GM23338 (cell line): ENCODE results near the gene SLC51B. TPM values are rescaled to one million over a fixed set of nuclear protein-coding genes. Genes with fewer than 3 reads are reported as not detected.

ENCODE experiments used
- ATAC-seq: fragments of 200-7000 bp; cut with Tn5 transposase; 3 replicates; pipeline ENCODE4 v1.9.1; 2020
- DNase-seq: peaks from one replicate; pipeline ENCODE4 v3.0.0-alpha.2; 2015; ENCODE audit warnings: low spot score
- H2AFZ ChIP-seq: fragments of 200-600 bp; sonication (generic); 2 replicates; pipeline ENCODE4 v1.8.0; 2016; ENCODE audit warnings: antibody characterized with exemption, mild to moderate bottlenecking, moderate library complexity
- H3F3A ChIP-seq: fragments of 200-600 bp; sonication (generic); replicated peaks from 2 replicates; pipeline ENCODE4 v1.8.0; 2017; ENCODE audit warnings: antibody characterized with exemption, mixed run types, low read depth
- H3K27ac ChIP-seq: fragments of 200-600 bp; sonication (generic); 2 replicates; pipeline ENCODE4 v1.6.1; 2016; ENCODE audit warnings: low read depth
- H3K27me3 ChIP-seq: fragments of 200-600 bp; sonication (generic); 2 replicates; pipeline ENCODE4 v1.8.0; 2016; ENCODE audit warnings: mild to moderate bottlenecking, mixed run types, moderate library complexity; ENCODE audit not compliant: insufficient read depth
- H3K36me3 ChIP-seq: fragments of 200-600 bp; sonication (generic); 2 replicates; pipeline ENCODE4 v1.8.0; 2016; ENCODE audit warnings: mild to moderate bottlenecking; ENCODE audit not compliant: insufficient read depth
- H3K4me1 ChIP-seq: fragments of 200-600 bp; sonication (generic); 2 replicates; pipeline ENCODE4 v1.8.0; 2016; ENCODE audit warnings: mild to moderate bottlenecking, moderate library complexity; ENCODE audit not compliant: insufficient read depth
- H3K4me2 ChIP-seq: fragments of 200-600 bp; sonication (generic); 2 replicates; pipeline ENCODE4 v1.7.1; 2017; ENCODE audit warnings: mixed run types
- H3K4me3 ChIP-seq: fragments of 200-600 bp; sonication (generic); 2 replicates; pipeline ENCODE4 v1.6.1; 2016; ENCODE audit warnings: mixed run types
- H3K79me2 ChIP-seq: fragments of 200-600 bp; sonication (generic); replicated peaks from 2 replicates; pipeline ENCODE4 v1.8.0; 2017; ENCODE audit warnings: mild to moderate bottlenecking; ENCODE audit not compliant: insufficient read depth
- H3K9me2 ChIP-seq: fragments of 200-600 bp; sonication (generic); 2 replicates; pipeline ENCODE4 v1.8.0; 2017; ENCODE audit not compliant: insufficient read depth
- H4K20me1 ChIP-seq: fragments of 200-600 bp; sonication (generic); replicated peaks from 2 replicates; pipeline ENCODE4 v1.8.0; 2017; ENCODE audit warnings: mild to moderate bottlenecking; ENCODE audit not compliant: insufficient read depth
- H3K27ac Mint-ChIP-seq: 2 replicates; pipeline ENCODE4 v1.8.0; 2020; ENCODE audit warnings: inconsistent platforms, mild to moderate bottlenecking, moderate library complexity, mixed read lengths
- H3K27me3 Mint-ChIP-seq: 3 replicates; pipeline ENCODE4 v1.8.0; 2022; ENCODE audit warnings: low read depth, mild to moderate bottlenecking, moderate library complexity, mixed read lengths, inconsistent platforms; ENCODE audit not compliant: insufficient read depth, poor library complexity
- H3K36me3 Mint-ChIP-seq: 3 replicates; pipeline ENCODE4 v1.8.0; 2021; ENCODE audit warnings: low read depth, mild to moderate bottlenecking, inconsistent platforms, moderate library complexity, mixed read lengths
- H3K4me1 Mint-ChIP-seq: 3 replicates; pipeline ENCODE4 v1.8.0; 2020; ENCODE audit warnings: mild to moderate bottlenecking, inconsistent platforms, mixed read lengths
- H3K4me3 Mint-ChIP-seq: 3 replicates; pipeline ENCODE4 v1.8.0; 2021; ENCODE audit warnings: moderate library complexity, mild to moderate bottlenecking, inconsistent platforms, mixed read lengths
- H3K9me3 Mint-ChIP-seq: 3 replicates; pipeline ENCODE4 v1.8.0; 2020; ENCODE audit warnings: moderate library complexity, mild to moderate bottlenecking, inconsistent platforms, mixed read lengths
- CREB1 ChIP-seq: fragments of 250-450 bp; sonication (Bioruptor Pico); IDR thresholded peaks from 2 replicates; pipeline ENCODE4 v1.5.0; 2020; ENCODE audit warnings: low read depth, mild to moderate bottlenecking, moderate library complexity
- ETS1 ChIP-seq: IDR thresholded peaks from 2 replicates; pipeline ENCODE4 v1.6.1; 2016; ENCODE audit warnings: antibody characterized with exemption
- EZH2 ChIP-seq: fragments of 200-600 bp; sonication (generic); IDR thresholded peaks from one replicate; pipeline ENCODE4 v1.8.0; 2017; ENCODE audit warnings: antibody characterized with exemption, mild to moderate bottlenecking, low read depth; ENCODE audit not compliant: unreplicated experiment
- EZH2phosphoT487 ChIP-seq: fragments of 200-600 bp; sonication (generic); IDR thresholded peaks from one replicate; pipeline ENCODE4 v1.8.1; 2018; ENCODE audit warnings: antibody characterized with exemption; ENCODE audit not compliant: unreplicated experiment
- JUNB ChIP-seq: IDR thresholded peaks from one replicate; pipeline ENCODE4 v1.6.1; 2016; ENCODE audit warnings: antibody characterized with exemption; ENCODE audit not compliant: unreplicated experiment
- NANOG ChIP-seq: IDR thresholded peaks from 2 replicates; pipeline ENCODE4 v1.6.1; 2016; ENCODE audit warnings: antibody characterized with exemption, borderline replicate concordance
- POLR2AphosphoS5 ChIP-seq: IDR thresholded peaks from 2 replicates; pipeline ENCODE4 v1.6.1; 2016; ENCODE audit warnings: antibody characterized with exemption, low read depth
- STAT1 ChIP-seq: IDR thresholded peaks from one replicate; pipeline ENCODE4 v1.6.1; 2016; ENCODE audit warnings: antibody characterized with exemption; ENCODE audit not compliant: unreplicated experiment
- ZNF114 ChIP-seq: fragments of 250-450 bp; sonication (Bioruptor Pico); IDR thresholded peaks from 2 replicates; pipeline ENCODE4 v1.5.0; 2020; ENCODE audit warnings: mild to moderate bottlenecking, moderate library complexity
- ZNF331 ChIP-seq: fragments of 250-450 bp; sonication (Bioruptor Pico); IDR thresholded peaks from 2 replicates; pipeline ENCODE4 v1.5.0; 2020; ENCODE audit warnings: low read depth, mild to moderate bottlenecking, moderate library complexity
- ZNF462 ChIP-seq: fragments of 250-450 bp; sonication (Bioruptor Pico); IDR thresholded peaks from 2 replicates; pipeline ENCODE4 v1.5.0; 2020; ENCODE audit warnings: mild to moderate bottlenecking, moderate library complexity
- polyA plus RNA-seq: library from polyadenylated mRNA; unstranded; fragments of >200 nt; fragmentation: Nextera tagmentation; extraction: Ambion mirVana; gene quantifications from 2 replicates; pipeline ENCODE4 v1.2.1, GENCODE V29; 2016
- total RNA-seq: library from RNA; depleted of rRNA; stranded (reverse); fragments of >200 nt; shearing (Covaris generic); gene quantifications from 2 replicates; pipeline ENCODE4 v1.2.3, GENCODE V29; 2014
- TF ChIP-seq, protein P1 (sequence below), 2 experiments: fragments of 200-600 bp in 1 of 2; sonication (generic) in 1 of 2; conservative IDR thresholded peaks; 2 replicates each; pipeline versions ENCODE4 v1.5.1 to v1.6.1; 2016 to 2017; ENCODE audit warnings: antibody characterized with exemption in 2 of 2, low read depth in 2 of 2, mild to moderate bottlenecking in 2 of 2, moderate library complexity in 1 of 2
- TF ChIP-seq, protein P2 (sequence below): IDR thresholded peaks from one replicate; pipeline ENCODE4 v1.6.1; 2018; ENCODE audit warnings: antibody characterized with exemption; ENCODE audit not compliant: unreplicated experiment

SLC51B gene
- total and polyA plus RNA-seq, 2 experiments from 2014 or later = not detected

GRCh38 chr15:65059931-65060596 lies 14.9 kb downstream of the SLC51B start:
- Histone ChIP-seq H3F3A (no peaks in the 10 kb centered on the region), H3K9me2 (no peaks in the 10 kb centered on the region), H2AFZ (no peak overlapping the region), H4K20me1 (no peaks in the 10 kb centered on the region), H3K4me1 (peaks cover under 1% of the 10 kb centered on the region), H3K27me3 (no peaks in the 10 kb centered on the region), H3K79me2 (no peaks in the 10 kb centered on the region), H3K27ac (no peak overlapping the region), H3K36me3 (no peaks in the 10 kb centered on the region), H3K4me2 (no peak overlapping the region), H3K4me3 (no peak overlapping the region)
- Mint-ChIP-seq H3K36me3 (peaks cover 2% of the 10 kb centered on the region; the same call in 1 of the 3 replicates), H3K9me3 (no peaks in the 10 kb centered on the region), H3K27ac (no peak overlapping the region), H3K4me3 (no peak overlapping the region), H3K4me1 (no peaks in the 10 kb centered on the region; the same call in 2 of the 3 replicates), H3K27me3 (peaks cover 5% of the 10 kb centered on the region)
- DNase-seq (no peak), ATAC-seq (no peak)
- TF ChIP-seq ZNF462 (CRISPR knock-in tag) (no peak), ZNF331 (CRISPR knock-in tag) (no peak), EZH2 (no peak), ZNF114 (CRISPR knock-in tag) (no peak), EZH2phosphoT487 (no peak), POLR2AphosphoS5 (no peak), CREB1 (no peak), JUNB (no peak), ETS1 (no peak), STAT1 (no peak), NANOG (no peak)
- TF ChIP-seq, protein P1, sequence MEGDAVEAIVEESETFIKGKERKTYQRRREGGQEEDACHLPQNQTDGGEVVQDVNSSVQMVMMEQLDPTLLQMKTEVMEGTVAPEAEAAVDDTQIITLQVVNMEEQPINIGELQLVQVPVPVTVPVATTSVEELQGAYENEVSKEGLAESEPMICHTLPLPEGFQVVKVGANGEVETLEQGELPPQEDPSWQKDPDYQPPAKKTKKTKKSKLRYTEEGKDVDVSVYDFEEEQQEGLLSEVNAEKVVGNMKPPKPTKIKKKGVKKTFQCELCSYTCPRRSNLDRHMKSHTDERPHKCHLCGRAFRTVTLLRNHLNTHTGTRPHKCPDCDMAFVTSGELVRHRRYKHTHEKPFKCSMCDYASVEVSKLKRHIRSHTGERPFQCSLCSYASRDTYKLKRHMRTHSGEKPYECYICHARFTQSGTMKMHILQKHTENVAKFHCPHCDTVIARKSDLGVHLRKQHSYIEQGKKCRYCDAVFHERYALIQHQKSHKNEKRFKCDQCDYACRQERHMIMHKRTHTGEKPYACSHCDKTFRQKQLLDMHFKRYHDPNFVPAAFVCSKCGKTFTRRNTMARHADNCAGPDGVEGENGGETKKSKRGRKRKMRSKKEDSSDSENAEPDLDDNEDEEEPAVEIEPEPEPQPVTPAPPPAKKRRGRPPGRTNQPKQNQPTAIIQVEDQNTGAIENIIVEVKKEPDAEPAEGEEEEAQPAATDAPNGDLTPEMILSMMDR (conservative IDR thresholded peaks at IDR 0.05; ENCODE audit: low read depth in 2 of 2) = no peak
- TF ChIP-seq, protein P2, sequence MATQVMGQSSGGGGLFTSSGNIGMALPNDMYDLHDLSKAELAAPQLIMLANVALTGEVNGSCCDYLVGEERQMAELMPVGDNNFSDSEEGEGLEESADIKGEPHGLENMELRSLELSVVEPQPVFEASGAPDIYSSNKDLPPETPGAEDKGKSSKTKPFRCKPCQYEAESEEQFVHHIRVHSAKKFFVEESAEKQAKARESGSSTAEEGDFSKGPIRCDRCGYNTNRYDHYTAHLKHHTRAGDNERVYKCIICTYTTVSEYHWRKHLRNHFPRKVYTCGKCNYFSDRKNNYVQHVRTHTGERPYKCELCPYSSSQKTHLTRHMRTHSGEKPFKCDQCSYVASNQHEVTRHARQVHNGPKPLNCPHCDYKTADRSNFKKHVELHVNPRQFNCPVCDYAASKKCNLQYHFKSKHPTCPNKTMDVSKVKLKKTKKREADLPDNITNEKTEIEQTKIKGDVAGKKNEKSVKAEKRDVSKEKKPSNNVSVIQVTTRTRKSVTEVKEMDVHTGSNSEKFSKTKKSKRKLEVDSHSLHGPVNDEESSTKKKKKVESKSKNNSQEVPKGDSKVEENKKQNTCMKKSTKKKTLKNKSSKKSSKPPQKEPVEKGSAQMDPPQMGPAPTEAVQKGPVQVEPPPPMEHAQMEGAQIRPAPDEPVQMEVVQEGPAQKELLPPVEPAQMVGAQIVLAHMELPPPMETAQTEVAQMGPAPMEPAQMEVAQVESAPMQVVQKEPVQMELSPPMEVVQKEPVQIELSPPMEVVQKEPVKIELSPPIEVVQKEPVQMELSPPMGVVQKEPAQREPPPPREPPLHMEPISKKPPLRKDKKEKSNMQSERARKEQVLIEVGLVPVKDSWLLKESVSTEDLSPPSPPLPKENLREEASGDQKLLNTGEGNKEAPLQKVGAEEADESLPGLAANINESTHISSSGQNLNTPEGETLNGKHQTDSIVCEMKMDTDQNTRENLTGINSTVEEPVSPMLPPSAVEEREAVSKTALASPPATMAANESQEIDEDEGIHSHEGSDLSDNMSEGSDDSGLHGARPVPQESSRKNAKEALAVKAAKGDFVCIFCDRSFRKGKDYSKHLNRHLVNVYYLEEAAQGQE = no peak
